Cardiac septum (tissue), 1 donor: ENCODE results near the gene DUSP23. TPM values are rescaled to one million over a fixed set of nuclear protein-coding genes. Genes with fewer than 3 reads are reported as not detected.

ENCODE experiments used
- DNase-seq: peaks from one replicate; pipeline ENCODE4 v3.0.0-alpha.2; 2020; ENCODE audit warnings: low spot score
- intact Hi-C: fragments of 100-400 bp; cut with DNase I; formaldehyde crosslinking; loops from one replicate; pipeline ENCODE4 v1.14.0; 2022
- total RNA-seq: library from RNA; stranded (reverse); fragmentation: NEBNext Ultra II Directional; extraction: Animal tissue kit (Norgen Biotek cat#: 25700); gene quantifications from one replicate; pipeline ENCODE4 v1.2.1, GENCODE V29; 2021
- donor health status: DM: no; HTN: no; CAD: no.

Gene DUSP23
- total RNA-seq, 1 donor from 2014 or later, result 12.7 TPM

DNA sequence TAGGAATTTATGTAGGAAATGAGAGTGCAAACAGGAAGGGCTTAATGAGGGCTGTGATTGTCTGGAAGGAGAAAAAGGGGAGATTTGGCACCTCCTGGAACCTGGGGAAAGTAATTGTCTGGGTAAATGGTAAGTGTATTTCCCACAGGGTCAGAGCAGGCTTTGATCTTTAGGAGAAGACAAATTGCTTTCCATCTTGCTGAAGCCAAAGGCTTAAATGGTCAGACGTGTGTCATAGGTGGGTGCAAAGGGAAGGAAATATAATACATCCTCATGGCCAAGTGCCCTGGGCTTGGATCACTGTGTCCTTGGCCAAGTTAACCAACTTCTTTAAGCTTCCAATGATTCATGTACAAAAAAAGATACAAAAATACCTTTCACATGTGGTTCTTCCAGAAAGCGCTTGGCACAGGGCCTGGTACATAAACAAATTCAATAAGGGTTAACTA is 1.3 kb upstream of the DUSP23 start:
- intact Hi-C loops, result loop anchor here (1.0 kb wide), 1 partner anchor 373 kb away; no protein-coding TSS in a partner anchor
- no peak for DNase-seq

GRCh38 chr1:159781992-159782391 is 1.2 kb downstream of the DUSP23 start:
- no peak for DNase-seq
- intact Hi-C loops, result loop anchor here (2.0 to 10.0 kb wide), 3 partner anchors 73 to 567 kb away; partner anchors contain the start of gene PIGM

DNA sequence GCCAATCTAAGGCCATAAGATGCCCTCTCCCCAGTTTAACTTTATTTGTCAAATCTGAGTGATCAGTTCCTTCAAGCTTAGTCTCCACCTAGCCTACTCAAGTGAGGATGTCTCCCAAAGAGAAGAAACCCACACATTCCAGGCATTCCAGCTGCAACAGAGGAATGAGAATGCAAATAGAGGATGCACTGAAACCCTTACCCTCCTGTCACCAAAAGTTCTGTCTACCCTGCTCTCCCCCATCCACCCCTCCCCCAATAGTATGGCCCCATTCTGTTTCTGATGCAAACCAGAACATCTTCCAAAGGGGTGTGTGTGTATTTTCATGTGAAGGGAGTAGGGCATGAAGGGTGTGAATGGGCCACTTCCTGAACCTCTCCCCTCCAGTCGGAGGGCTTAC is 3.0 kb downstream of the DUSP23 start:
- intact Hi-C loops, result loop anchor here (5.0 to 10.0 kb wide), 2 partner anchors 249 to 569 kb away; partner anchors contain the start of gene PIGM
- no peak for DNase-seq

- DNase-seq, result no peak
- intact Hi-C loops, result loop anchor here (10.0 kb wide), 1 partner anchor 572 kb away; no protein-coding TSS in a partner anchor
Measured at GRCh38 chr1:159786465-159786864, 5.7 kb downstream of the DUSP23 start.

DNA sequence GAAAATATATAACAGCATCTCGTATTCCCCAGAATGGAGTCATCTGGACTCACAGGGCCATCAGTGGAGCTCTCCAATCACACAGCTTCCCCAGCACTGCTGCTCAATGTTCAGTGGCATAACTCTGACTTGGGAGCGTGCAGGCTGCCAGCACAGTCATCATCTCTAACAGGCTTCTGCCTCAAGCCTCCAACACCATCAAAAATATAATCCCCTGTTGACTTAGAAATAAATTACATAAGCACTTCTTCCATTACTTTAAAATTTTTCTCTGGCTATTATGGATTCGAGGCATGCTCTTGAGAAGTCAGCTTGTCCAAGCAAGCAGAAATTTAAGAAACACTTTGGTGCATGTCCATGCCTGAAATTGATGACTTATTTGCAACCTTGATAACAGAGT is 6.2 kb downstream of the DUSP23 start:
- intact Hi-C loops, result loop anchor here (10.0 kb wide), 1 partner anchor 572 kb away; no protein-coding TSS in a partner anchor
- DNase-seq, result no peak

GRCh38 chr1:159790237-159790917 is 9.6 kb downstream of the DUSP23 start:
- DNase-seq, result no peak
- intact Hi-C loops, result loop anchor here (10.0 kb wide), 1 partner anchor 626 kb away; no protein-coding TSS in a partner anchor

DNA sequence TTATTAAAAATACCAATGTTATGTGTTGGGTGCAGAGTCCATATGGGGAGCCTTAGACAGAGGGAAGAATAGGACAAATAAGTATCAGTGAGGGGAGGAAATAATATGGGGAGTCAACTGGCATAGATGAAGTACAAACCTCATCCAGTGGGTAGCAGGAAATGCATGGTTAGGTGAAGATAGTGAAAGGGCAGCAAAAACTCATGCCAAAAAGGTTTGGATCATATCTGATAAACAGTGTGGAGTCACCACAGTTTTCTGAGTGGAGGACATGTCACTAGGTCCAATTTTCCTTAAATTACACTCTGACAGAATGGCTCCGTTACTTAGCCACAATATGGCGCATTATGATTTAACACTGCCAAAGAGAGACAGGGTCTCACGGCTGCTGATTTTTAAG is 10.3 kb downstream of the DUSP23 start:
- no peak for DNase-seq
- intact Hi-C loops, result loop anchor here (10.0 kb wide), 1 partner anchor 626 kb away; no protein-coding TSS in a partner anchor

DNA sequence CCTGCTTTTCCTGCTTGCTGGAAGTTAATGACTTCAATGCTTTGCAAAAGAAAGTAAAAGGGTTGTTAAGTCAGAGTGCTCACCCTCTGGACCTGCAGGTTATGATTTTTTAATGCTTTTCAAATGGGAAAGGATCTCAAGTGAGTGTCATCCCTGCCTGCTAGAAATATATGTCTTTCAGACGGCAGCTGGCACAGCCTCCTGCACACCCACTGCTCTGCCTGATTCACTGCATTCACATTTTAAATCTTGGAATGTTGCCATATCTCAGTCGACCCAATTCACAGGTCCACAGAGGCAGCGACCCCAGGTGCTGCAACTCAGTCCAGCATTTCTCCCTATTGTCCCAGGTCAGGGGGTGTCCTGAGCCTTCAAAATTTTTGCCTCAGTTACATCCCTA is 10.7 kb downstream of the DUSP23 start:
- DNase-seq, result no peak
- intact Hi-C loops, result loop anchor here (10.0 kb wide), 1 partner anchor 627 kb away; no protein-coding TSS in a partner anchor

GRCh38 chr1:159795534-159795933 is 14.8 kb downstream of the DUSP23 start:
- intact Hi-C loops, result loop anchor here (5.0 to 10.0 kb wide), 3 partner anchors 152 to 631 kb away; partner anchors contain the start of gene IGSF9
- DNase-seq, result no peak

DNA sequence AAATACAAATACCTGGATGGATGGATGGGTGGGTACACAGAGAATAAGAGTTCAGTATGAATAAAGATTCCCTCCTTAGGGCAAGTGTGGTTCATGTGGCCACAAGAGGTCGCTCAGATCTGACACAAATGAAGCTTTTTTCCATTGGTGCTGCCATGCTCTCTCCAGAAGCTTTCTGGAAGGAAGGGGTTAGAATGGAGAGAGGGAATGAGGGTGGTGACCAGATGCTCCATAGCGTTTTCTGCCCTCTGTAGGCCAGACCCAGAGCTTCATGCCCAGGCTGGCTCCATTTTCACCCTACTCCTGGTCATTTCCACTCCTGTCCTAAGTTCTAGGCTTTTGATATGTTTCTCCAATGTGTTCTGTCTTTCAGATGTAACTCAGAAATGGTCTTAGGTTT is 18.1 kb downstream of the DUSP23 start:
- intact Hi-C loops, result loop anchor here (1.0 to 10.0 kb wide), 4 partner anchors 93 to 634 kb away; partner anchors contain the start of gene IGSF9
- no peak for DNase-seq

DNA sequence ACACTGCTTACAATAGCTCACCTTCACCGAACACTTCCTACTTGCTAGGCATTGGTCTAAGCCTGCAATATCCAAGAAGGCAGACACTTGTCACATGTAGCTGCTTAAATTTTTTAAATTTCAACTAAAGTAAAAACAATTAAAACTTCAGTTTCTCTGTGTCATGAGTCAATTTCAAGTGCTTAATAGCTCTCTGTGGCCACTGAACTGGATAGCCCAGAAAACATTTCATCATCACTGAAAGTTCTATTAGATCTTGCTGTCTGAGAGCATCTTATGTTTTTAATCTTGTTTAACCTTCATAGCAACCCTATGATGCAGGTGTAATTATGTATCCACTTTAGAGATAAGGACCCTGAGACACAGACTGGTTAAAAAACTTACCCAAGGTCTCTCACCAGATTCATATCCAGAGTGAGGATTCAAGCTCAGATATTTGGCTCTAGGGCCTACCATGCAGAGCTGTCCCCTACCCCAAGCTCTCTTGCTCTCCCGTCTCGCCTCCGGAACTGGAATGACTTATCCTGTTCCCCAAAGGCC is 18.8 kb downstream of the DUSP23 start:
- no peak for DNase-seq
- intact Hi-C loops, result loop anchor here (1.0 to 10.0 kb wide), 4 partner anchors 93 to 635 kb away; partner anchors contain the start of gene IGSF9

- no peak for DNase-seq
- intact Hi-C loops, result no loop called here
Measured at GRCh38 chr1:159800177-159800930, 19.6 kb downstream of the DUSP23 start.

GRCh38 chr1:159802111-159802510 is 21.3 kb downstream of the DUSP23 start, which contains the start of gene FCRL6:
TSS of gene FCRL6 (plus strand) at chr1:159802360. CDS start at chr1:159802425, 65 bp downstream.
- DNase-seq, result no peak
- intact Hi-C loops, result no loop called here

DNA sequence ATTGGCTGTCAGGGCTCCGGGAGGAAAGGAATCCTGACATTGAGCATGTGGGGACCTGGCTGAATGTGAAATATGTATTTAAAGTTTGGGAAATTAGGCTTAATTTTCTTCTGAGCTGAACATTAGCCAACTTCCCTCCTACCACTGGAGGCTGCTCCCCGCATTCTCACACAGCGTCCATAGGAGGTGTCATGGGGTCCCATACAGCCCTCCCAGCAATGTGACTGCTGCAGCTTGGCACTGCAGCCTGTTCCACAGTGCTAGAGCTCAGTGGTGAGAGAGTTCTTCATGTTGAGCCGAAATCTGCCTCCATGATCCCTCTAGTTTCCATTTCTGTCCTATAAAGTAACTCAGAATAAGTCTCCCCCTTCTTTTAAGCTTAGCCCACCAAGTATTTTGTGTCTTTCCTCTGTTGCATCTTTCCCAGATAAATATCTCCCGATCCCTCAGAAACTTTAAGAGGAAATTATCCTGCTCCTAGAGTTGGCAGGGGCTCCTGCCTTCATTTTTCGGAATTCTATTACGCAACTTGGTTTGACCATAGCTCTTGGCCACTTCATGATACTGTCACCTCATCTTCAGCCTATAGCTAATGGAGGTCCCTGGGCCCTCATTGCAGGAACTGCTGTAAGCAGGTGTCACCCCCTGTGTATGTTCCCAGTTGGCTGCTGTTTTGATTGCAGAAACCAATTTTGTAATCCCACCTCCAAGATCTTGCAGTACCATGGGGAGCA is 23.4 kb downstream of the DUSP23 start:
- no peak for DNase-seq
- intact Hi-C loops, result no loop called here

- intact Hi-C loops, result no loop called here
- DNase-seq, result no peak
Measured at GRCh38 chr1:159804924-159805323, 24.2 kb downstream of the DUSP23 start.

DNA sequence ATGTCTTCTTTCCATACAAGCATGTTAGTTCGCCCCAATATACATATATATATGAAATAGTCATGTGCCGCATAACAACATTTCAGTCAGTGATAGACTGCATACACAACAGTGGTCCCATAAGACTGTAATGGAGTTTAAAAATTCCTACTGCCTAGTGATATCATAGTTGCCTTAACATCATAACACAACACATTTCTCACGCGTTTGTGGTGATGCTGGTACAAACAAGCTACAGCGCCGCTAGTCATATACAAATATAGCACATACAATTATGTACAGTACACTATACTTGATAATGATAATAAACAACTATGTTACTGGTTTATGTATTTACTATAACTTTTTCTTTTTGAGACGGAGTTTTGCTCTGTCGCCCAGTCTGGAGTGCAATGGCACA is 35.2 kb downstream of the DUSP23 start:
- intact Hi-C loops, result no loop called here
- no peak for DNase-seq

DNA sequence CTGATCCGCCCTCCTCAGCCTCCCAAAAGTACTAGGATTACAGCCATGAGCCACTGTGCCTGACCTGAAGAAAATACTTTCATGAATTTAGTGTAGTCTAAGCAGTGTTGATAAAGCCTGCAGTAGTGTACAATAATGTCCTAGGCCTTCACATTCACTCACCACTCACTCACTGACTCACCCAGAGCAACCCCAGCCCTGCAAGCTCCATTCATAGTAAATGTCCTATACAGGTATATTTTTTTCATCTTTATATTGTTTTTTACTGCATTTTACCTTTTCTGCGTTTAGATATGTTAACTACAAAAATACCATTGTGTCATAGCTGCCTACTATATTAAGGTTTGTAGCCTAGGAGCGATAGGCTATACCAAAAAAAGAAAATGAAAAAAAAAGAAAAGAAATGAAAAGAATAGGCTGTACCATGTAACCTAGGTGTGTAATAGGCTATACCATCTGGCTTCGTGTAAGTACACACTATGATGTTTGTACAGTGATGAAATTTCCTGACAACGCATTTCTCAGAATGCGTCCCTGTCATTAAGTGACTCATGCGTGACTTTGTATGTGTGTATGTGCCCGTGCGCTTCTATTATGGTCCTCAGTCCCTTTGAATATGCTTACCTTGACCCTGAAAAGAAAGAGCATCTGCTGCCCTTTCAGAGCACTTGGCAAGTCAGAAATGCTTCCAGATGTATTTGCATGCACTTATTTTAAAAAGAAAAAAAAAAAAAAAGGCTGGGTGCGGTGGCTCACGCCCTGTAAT is 36.7 kb downstream of the DUSP23 start:
- no peak for DNase-seq
- intact Hi-C loops, result no loop called here

GRCh38 chr1:159821171-159821867 is 40.6 kb downstream of the DUSP23 start:
- intact Hi-C loops, result no loop called here
- DNase-seq, result no peak
